ENCODE measurements around the gene COL5A1. TPM values are rescaled to one million over a fixed set of nuclear protein-coding genes. Genes with fewer than 3 reads are reported as not detected.

COL5A1 gene
- total and polyA plus RNA-seq, 4 donors: 12.2 to 169 (median 65.4) TPM

DNA sequence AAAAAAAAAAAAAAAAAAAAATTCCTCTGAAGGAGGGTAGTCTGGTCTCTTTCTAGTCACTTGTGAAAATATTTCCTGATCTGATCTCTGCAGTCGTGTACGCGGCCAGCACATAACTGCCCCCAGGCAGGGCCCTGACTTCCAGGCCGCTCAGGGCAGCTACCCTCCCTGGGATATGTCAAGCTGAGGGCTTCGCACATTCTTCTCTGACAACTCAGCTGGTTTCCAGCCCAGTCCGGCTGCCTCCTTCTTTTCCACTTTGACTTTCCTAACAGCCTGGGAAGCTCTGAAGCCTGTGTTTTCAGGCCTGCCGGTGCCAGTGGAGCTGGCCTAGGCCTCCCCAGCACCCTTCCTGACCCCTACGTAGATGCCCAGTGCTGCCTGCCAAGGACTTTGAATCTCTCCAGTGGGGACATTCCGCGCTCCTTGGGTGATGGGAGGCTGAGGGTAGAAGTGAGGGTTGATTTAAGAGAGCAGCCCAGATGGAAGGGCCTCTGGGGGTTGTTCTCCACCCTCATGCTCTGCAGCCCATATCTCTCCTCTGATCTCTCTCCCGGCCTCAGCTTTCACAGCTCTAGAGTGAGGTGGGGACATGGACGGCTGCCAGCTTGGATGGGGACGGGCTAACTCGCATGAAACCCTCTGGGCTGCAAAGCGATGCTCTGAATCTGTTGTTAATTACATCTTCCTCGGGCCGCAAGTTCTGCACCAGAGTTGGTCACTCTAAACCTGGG is 20.7 kb downstream of the COL5A1 start:
- TF ChIP-seq, protein P1, sequence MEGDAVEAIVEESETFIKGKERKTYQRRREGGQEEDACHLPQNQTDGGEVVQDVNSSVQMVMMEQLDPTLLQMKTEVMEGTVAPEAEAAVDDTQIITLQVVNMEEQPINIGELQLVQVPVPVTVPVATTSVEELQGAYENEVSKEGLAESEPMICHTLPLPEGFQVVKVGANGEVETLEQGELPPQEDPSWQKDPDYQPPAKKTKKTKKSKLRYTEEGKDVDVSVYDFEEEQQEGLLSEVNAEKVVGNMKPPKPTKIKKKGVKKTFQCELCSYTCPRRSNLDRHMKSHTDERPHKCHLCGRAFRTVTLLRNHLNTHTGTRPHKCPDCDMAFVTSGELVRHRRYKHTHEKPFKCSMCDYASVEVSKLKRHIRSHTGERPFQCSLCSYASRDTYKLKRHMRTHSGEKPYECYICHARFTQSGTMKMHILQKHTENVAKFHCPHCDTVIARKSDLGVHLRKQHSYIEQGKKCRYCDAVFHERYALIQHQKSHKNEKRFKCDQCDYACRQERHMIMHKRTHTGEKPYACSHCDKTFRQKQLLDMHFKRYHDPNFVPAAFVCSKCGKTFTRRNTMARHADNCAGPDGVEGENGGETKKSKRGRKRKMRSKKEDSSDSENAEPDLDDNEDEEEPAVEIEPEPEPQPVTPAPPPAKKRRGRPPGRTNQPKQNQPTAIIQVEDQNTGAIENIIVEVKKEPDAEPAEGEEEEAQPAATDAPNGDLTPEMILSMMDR (IDR thresholded peaks at IDR 0.05; ENCODE audit: control extremely low read depth, extremely low read depth): no peak
- no peaks in the 10 kb centered on the region for H3K27me3 ChIP-seq (ENCODE audit: control insufficient read depth in 3 of 3, insufficient read depth in 3 of 3, low read length in 2 of 3)
- peaks cover 0 to 10% (median 2%) of the 10 kb centered on the region in 4 donors for H3K9me3 ChIP-seq (ENCODE audit: control insufficient read depth in 4 of 4, insufficient read depth in 3 of 4, low read length in 3 of 4)
- H3K27ac ChIP-seq (ENCODE audit: low read depth in 1 of 2, low read length in 1 of 2): peak overlapping the region; percentile 5 to 66
- peak; percentile 66 to 81 (median 76) for DNase-seq
- peaks cover 0 to 12% (median 0%) of the 10 kb centered on the region in 4 donors for H3K36me3 ChIP-seq (ENCODE audit: control insufficient read depth in 4 of 4, insufficient read depth in 4 of 4, low read length in 4 of 4)
- WGBS, 2 donors: 72 to 83% methylated on average over 17 of the region's 17 CpGs
- no peak overlapping the region for H3K9ac ChIP-seq (ENCODE audit: insufficient read depth in 1 of 2, low read length in 2 of 2)
- ATAC-seq (ENCODE audit: insufficient read depth, low FRiP score): peak; percentile 58
- no peak overlapping the region for H3K4me3 ChIP-seq
- peaks cover 0 to 41% (median 13%) of the 10 kb centered on the region in 5 donors for H3K4me1 ChIP-seq (ENCODE audit: control insufficient read depth in 5 of 5, insufficient read depth in 5 of 5, low read length in 5 of 5)

DNA sequence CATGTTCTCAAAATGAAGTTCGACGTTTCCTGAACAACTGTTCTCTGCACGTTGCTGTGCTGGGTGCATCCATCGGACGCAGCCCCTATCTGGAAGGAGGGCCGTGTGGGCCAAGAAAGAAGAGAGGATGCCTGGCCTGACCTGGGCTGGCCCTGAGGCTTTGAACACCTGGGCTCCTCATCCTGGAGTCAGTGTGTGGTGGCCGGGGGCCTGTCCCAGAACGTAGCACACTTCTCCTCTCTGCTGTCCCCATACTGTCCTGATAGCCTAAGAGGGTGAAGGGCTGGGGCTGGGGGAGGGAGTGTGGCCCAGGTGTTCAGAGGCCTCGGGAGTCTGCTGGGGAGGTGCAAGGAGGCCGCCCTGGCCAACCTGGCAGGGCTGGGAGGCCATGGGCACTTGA is 21.5 kb downstream of the COL5A1 start:
- peak overlapping the region in 1 of 2 donors; percentile 28 for H3K27ac ChIP-seq (ENCODE audit: low read depth in 1 of 2, low read length in 1 of 2)
- H3K9ac ChIP-seq (ENCODE audit: insufficient read depth in 1 of 2, low read length in 2 of 2): no peak overlapping the region
- peaks cover 0 to 12% (median 0%) of the 10 kb centered on the region in 4 donors for H3K36me3 ChIP-seq (ENCODE audit: control insufficient read depth in 4 of 4, insufficient read depth in 4 of 4, low read length in 4 of 4)

DNA sequence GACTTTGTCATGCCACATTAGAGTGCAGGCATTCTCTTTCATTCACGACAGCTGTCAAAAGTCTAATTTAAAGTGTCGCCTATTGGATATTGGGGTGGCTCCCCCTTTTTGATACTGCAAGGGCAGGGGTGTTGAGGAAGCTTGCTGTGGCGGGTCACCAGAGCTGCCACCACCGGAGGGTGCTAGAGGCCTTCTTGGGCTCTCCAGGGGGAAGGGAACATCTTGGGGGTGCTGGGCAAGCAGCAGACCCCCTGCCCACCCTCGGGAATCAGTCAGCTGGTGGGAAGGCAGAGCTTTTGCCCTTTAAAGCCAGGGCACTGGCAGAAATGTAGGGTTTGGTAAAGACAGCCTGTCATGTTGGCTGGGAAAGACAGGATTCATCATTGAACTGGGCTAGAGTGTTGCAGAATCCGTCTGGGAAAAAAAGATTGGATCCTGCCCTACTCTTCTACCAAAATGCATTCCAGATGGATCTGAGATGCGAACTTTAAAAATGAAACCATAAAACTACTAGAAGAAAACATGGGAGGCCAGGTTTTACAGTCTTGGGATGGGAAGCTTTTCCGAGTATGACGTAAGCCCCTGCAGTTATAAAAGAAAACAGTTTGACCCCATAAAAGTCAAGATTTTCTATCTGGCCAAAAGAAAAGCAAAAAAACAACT is 22.3 kb downstream of the COL5A1 start:
- Histone ChIP-seq H3K27me3 (ENCODE audit: control insufficient read depth in 3 of 3, insufficient read depth in 3 of 3, low read length in 2 of 3) (no peaks in the 10 kb centered on the region), H3K36me3 (ENCODE audit: control insufficient read depth in 4 of 4, insufficient read depth in 4 of 4, low read length in 4 of 4) (peaks cover 0 to 12% (median 3%) of the 10 kb centered on the region in 4 donors), H3K4me3 (no peak overlapping the region), H3K9ac (ENCODE audit: insufficient read depth in 1 of 2, low read length in 2 of 2) (no peak overlapping the region), H3K9me3 (ENCODE audit: control insufficient read depth in 4 of 4, insufficient read depth in 3 of 4, low read length in 3 of 4) (peaks cover 0 to 10% (median 2%) of the 10 kb centered on the region in 4 donors), H3K27ac (ENCODE audit: low read depth in 1 of 2, low read length in 1 of 2) (no peak overlapping the region), H3K4me1 (ENCODE audit: control insufficient read depth in 5 of 5, insufficient read depth in 5 of 5, low read length in 5 of 5) (peaks cover 0 to 35% (median 13%) of the 10 kb centered on the region in 5 donors)
- ATAC-seq (ENCODE audit: insufficient read depth, low FRiP score) (no peak), DNase-seq (no peak)
- TF ChIP-seq, protein P1 (IDR thresholded peaks at IDR 0.05; ENCODE audit: control extremely low read depth, extremely low read depth): no peak
- WGBS, 2 donors: 89 to 93% methylated on average over 9 of the region's 9 CpGs

More for the DNA sequence above, 21.5 kb downstream of the COL5A1 start:
- no peaks in the 10 kb centered on the region for H3K27me3 ChIP-seq (ENCODE audit: control insufficient read depth in 3 of 3, insufficient read depth in 3 of 3, low read length in 2 of 3)
- H3K4me3 ChIP-seq: no peak overlapping the region
- DNase-seq (no peak), ATAC-seq (ENCODE audit: insufficient read depth, low FRiP score) (no peak)
- 83 to 89% methylated on average over 10 of the region's 10 CpGs for WGBS, 2 donors
- H3K4me1 ChIP-seq (ENCODE audit: control insufficient read depth in 5 of 5, insufficient read depth in 5 of 5, low read length in 5 of 5): peaks cover 0 to 36% (median 13%) of the 10 kb centered on the region in 5 donors
- TF ChIP-seq, protein P1 (IDR thresholded peaks at IDR 0.05; ENCODE audit: control extremely low read depth, extremely low read depth): no peak
- H3K9me3 ChIP-seq (ENCODE audit: control insufficient read depth in 4 of 4, insufficient read depth in 3 of 4, low read length in 3 of 4): peaks cover 0 to 10% (median 2%) of the 10 kb centered on the region in 4 donors

All from lung (tissue), 12 donors.